Right ventricle myocardium inferior (tissue), 1 donor: Measurements from ENCODE around the gene TRPM5. TPM values are rescaled to one million over a fixed set of nuclear protein-coding genes. Genes with fewer than 3 reads are reported as not detected.
"Not testable (repeated sequence)": the region's sequence is repeated elsewhere in the genome, so short reads cannot be mapped to it uniquely, and the experiment has no call there.

Experiments used
- ATAC-seq: fragments of 200-7000 bp; cut with Tn5 transposase; one replicate; pipeline ENCODE4 v1.9.1; 2020; ENCODE audit warnings: mild to moderate bottlenecking, moderate library complexity
- DNase-seq: peaks from one replicate; pipeline ENCODE4 v3.0.0; 2021; ENCODE audit errors: missing footprints
- intact Hi-C: fragments of 100-400 bp; cut with DNase I; formaldehyde crosslinking; loops from one replicate; pipeline ENCODE4 v1.11.0; 2022
- long read RNA-seq: library from polyadenylated mRNA; unstranded; transcript quantifications from one replicate; pipeline ENCODE4 v2.0.0, GENCODE V29; 2021
- total RNA-seq: library from RNA; stranded (reverse); fragmentation: NEBNext Ultra II Directional; extraction: Animal tissue kit (Norgen Biotek cat#: 25700); gene quantifications from one replicate; pipeline ENCODE4 v1.2.1, GENCODE V29; 2021
- donor health status: DM: no; HTN: yes; CAD: no; lungs with severe emphysema.

The TRPM5 gene
- not detected for total RNA-seq
- long read RNA-seq, result 0 reads

GRCh38 chr11:2443881-2444820 lies at the start of gene TRPM5:
TSS of gene TRPM5 (minus strand) at chr11:2444514. CDS start at chr11:2423036, 21,478 bp downstream.
- ATAC-seq (no peak), DNase-seq (peak; percentile 72)
- intact Hi-C loops, result loop anchor here (5.0 kb wide), 1 partner anchor 73 kb away; no protein-coding TSS in a partner anchor

- no peak for ATAC-seq
- no peak for DNase-seq
- intact Hi-C loops, result no loop called here
Observed at GRCh38 chr11:2489083-2489482, 44.8 kb upstream of the TRPM5 start.

- no peak for DNase-seq
- intact Hi-C loops, result no loop called here
- no peak for ATAC-seq
Observed at GRCh38 chr11:2488004-2488403, 43.7 kb upstream of the TRPM5 start.

- intact Hi-C loops, result no loop called here
- ATAC-seq, result no peak
- DNase-seq, result no peak
Observed at GRCh38 chr11:2484576-2485125, 40.3 kb upstream of the TRPM5 start.

- no peak for ATAC-seq
- no peak for DNase-seq
- intact Hi-C loops, result no loop called here
Observed at GRCh38 chr11:2483426-2483825, 39.1 kb upstream of the TRPM5 start.

GRCh38 chr11:2482745-2483144 lies 38.4 kb upstream of the TRPM5 start:
- ATAC-seq (no peak), DNase-seq (no peak)
- intact Hi-C loops, result no loop called here

- DNase-seq (no peak), ATAC-seq (no peak)
- intact Hi-C loops, result no loop called here
Observed at GRCh38 chr11:2482204-2482603, 37.9 kb upstream of the TRPM5 start.

GRCh38 chr11:2481253-2481652 lies 36.9 kb upstream of the TRPM5 start:
- DNase-seq, result no peak
- no peak for ATAC-seq
- intact Hi-C loops, result no loop called here

- intact Hi-C loops, result no loop called here
- DNase-seq (no peak), ATAC-seq (peak; percentile 70)
Observed at GRCh38 chr11:2480874-2481220, 36.5 kb upstream of the TRPM5 start.

- intact Hi-C loops, ATAC-seq, DNase-seq: not testable (repeated sequence)
Observed at GRCh38 chr11:2480067-2480873, 36.0 kb upstream of the TRPM5 start.

GRCh38 chr11:2477936-2478335 lies 33.6 kb upstream of the TRPM5 start:
- intact Hi-C loops, result no loop called here
- ATAC-seq, result no peak

GRCh38 chr11:2477254-2477653 lies 32.9 kb upstream of the TRPM5 start:
- intact Hi-C loops, result no loop called here
- ATAC-seq, result peak; percentile 43
- no peak for DNase-seq

More at GRCh38 chr11:2477936-2478335, 33.6 kb upstream of the TRPM5 start:
- no peak for DNase-seq

- ATAC-seq, result no peak
- no peak for DNase-seq
- intact Hi-C loops, result no loop called here
Observed at GRCh38 chr11:2475136-2475918, 31.0 kb upstream of the TRPM5 start.

- DNase-seq (no peak), ATAC-seq (peak; percentile 83)
- intact Hi-C loops, result no loop called here
Observed at GRCh38 chr11:2474059-2474901, 30.0 kb upstream of the TRPM5 start.

GRCh38 chr11:2473361-2474058 lies 29.2 kb upstream of the TRPM5 start:
- peak; percentile 20 for ATAC-seq
- DNase-seq, result no peak
- intact Hi-C loops, result no loop called here

GRCh38 chr11:2472428-2473186 lies 28.3 kb upstream of the TRPM5 start:
- intact Hi-C loops, result no loop called here
- DNase-seq (no peak), ATAC-seq (no peak)

GRCh38 chr11:2471804-2472096 lies 27.4 kb upstream of the TRPM5 start:
- intact Hi-C loops, result no loop called here
- DNase-seq (no peak), ATAC-seq (no peak)
